Measurements from ENCODE around the gene SLC22A31.

Gene SLC22A31

GRCh38 chr16:89155184-89155679, 45.1 kb downstream of the SLC22A31 start:
- no peak for TF ChIP-seq CTCF (IDR thresholded peaks at IDR 0.05; ENCODE audit: borderline replicate concordance, insufficient read depth, low read depth, low read length)

GRCh38 chr16:89154390-89155183, 45.8 kb downstream of the SLC22A31 start:
- TF ChIP-seq CTCF (IDR thresholded peaks at IDR 0.05; ENCODE audit: borderline replicate concordance, insufficient read depth, low read depth, low read length), result no peak
- H3K4me3 ChIP-seq (ENCODE audit: low read depth, low read length), result no peak overlapping the region

More at GRCh38 chr16:89155184-89155679, 45.1 kb downstream of the SLC22A31 start:
- no peak overlapping the region for H3K4me3 ChIP-seq (ENCODE audit: low read depth, low read length)

DNA sequence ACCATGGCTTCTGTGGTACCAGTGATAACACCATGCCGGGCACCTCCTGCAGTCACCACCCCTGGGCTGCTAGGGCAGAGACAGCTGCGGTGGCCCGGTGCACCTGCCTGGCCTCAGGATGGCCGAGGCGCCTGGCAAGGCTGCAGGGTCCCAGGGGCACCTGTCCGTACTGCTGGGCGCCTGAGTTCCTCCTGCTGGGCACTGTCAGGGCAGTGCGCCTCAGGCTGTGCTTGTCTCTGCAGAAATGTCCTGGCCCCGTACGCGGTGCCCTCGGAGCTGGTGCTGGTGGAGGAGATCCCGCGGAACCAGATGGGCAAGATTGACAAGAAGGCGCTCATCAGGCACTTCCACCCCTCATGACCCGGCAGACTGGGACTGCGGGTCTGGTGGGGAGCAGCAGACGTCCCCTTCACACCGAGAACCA, 46.5 kb downstream of the SLC22A31 start:
- no peak for TF ChIP-seq CTCF (IDR thresholded peaks at IDR 0.05; ENCODE audit: borderline replicate concordance, insufficient read depth, low read depth, low read length)
- H3K4me3 ChIP-seq (ENCODE audit: low read depth, low read length), result no peak overlapping the region

- no peak for TF ChIP-seq CTCF (IDR thresholded peaks at IDR 0.05; ENCODE audit: borderline replicate concordance, insufficient read depth, low read depth, low read length)
- no peak overlapping the region for H3K4me3 ChIP-seq (ENCODE audit: low read depth, low read length)
These were observed 47.3 kb downstream of the SLC22A31 start for GRCh38 chr16:89152831-89153700.

DNA sequence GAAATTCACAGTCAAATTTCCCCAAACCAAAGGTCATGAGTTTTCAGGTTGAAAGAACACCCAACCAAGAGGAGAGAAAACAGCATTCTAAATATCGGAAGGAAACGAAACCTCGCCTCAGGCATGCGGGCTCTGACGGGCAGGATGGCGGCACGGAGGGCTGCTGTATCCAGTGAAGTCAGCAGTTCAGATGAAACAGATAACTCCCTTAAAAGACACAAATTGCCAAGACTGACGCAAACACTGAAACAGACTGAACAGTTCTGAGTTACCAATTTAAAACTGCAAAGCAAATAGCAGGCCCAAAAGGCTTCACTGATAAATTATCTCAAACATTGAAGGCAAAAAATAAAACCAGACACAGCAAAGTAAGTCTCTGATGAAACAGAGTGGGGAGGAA, 49.4 kb downstream of the SLC22A31 start:
- H3K4me3 ChIP-seq (ENCODE audit: low read depth, low read length), result no peak overlapping the region
- no peak for TF ChIP-seq CTCF (IDR thresholded peaks at IDR 0.05; ENCODE audit: borderline replicate concordance, insufficient read depth, low read depth, low read length)

- no peak overlapping the region for H3K4me3 ChIP-seq (ENCODE audit: low read depth, low read length)
- TF ChIP-seq CTCF (IDR thresholded peaks at IDR 0.05; ENCODE audit: borderline replicate concordance, insufficient read depth, low read depth, low read length), result no peak
These were observed 50.1 kb downstream of the SLC22A31 start for GRCh38 chr16:89150090-89150835.

All from GM12875 (cell line).